GM19193 (cell line): ENCODE results near the gene HRH3.

Source experiments
- POLR2A ChIP-seq: IDR thresholded peaks from 4 replicates; pipeline ENCODE4 v1.6.1; 2011; ENCODE audit not compliant: insufficient read depth, insufficient read length; ENCODE audit errors: extremely low read depth

The HRH3 gene

DNA sequence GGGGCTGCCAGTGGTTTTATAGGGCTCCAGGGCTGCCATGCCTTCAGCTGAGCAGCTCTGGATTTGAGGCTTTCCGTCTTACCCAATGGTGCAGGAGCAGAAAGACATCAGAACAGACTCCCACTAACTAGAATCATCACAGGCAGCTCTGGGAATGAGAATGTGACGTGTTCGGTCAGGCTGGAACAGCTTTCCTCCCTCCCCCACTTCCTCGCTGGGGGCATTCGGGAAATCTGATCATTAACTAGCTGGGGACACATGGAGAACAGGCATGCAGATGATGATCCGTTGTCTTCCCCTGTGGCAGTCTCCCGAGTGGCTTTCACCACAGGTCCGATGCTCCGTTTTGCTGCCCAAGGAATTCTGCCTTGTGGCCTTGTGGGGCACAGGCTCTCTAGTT lies 42.8 kb downstream of the HRH3 start:
- no peak for TF ChIP-seq POLR2A

DNA sequence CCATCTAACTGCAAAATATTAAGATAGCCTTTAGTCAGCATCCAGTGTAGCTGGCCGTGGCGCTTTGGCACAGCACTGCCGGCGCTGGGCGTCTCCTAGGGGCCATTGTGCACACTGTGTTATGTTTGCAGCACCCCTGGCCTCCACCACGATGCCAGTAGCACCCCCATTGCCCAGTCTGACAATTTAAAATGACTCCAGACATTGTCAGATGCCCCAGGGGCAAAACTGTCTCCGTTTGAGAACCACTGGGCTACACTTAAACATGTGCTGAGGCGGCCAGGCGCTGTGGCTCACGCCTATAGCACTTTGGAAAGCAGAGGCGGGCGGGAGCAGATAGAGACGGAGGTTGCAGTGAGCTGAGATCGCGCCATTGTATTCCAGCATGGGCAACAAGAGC lies 43.2 kb downstream of the HRH3 start:
- no peak for TF ChIP-seq POLR2A

DNA sequence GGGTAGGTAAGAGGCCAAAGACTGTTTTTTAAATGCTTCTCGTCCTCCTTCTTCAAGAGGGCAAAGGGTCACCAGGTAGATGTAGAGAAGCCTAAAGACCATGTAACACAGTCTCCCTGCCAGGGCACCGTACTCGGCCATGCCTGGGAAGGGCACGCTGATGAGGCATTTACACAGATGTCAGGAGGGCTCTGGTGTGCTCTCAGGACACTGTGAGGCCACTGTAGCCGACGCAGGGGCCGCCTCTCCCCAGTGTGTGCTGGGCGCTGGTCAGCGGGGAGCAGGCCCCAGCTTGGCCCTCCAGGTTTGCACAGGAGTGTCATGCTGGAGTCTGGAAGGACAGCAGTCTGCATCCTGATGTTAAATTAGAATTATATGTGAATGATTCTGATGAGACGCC lies 44.4 kb downstream of the HRH3 start:
- TF ChIP-seq POLR2A = no peak

DNA sequence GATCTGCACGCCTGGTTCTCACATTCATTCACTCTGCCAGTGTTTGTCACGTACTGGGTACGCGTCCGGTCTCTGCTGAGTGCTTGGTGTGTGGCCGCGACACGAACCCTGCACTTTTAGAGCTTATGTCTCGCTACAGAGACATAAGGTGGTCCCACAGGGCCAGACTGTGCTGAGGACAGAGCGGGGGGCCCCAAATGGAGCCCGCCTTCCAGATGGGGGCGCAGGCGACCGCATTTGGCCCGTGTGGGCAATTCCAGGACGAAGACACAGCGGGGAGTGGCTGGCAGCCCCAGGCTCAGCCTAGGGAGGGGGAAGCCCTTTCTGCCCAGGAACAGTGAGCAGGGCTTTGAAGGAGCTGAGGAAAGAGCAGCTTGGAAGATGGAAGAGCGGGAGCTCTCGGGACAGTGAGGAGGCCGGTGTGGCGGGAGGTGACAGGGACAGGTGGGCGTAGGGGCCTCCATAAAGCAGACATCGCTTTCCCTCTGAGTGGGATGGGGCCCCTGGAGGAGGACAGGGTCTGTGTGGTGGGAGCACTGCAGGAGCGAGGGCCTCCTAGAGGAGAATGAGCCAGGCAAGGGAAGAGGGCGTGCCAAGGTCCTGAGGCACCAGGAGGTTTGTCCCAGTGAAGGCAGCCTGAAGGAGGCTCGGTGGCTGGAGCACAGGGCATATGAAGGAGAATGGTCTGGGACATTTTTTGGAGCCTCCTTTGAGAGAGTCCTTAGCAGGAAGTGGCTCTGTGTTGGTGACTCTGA lies 45.0 kb downstream of the HRH3 start:
- no peak for TF ChIP-seq POLR2A

GRCh38 chr20:62174021-62174804 lies 45.9 kb downstream of the HRH3 start:
- TF ChIP-seq POLR2A = no peak

DNA sequence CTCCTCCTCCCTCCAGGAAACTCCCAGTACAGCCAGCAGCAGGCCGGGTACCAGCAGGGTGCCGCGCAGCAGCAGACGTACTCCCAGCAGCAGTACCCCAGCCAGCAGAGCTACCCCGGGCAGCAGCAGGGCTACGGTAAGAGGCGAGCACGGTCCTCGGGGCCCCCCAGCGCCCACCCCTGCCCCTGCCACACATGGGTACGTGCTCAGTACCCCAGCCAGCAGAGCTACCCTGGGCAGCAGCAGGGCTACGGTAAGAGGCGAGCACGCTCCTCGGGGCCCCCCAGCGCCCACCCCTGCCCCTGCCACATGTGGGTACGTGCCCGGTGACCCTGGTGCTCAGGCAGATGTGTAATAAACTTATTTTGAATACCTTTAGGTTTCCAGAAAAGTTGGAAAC lies 47.4 kb downstream of the HRH3 start:
- no peak for TF ChIP-seq POLR2A

DNA sequence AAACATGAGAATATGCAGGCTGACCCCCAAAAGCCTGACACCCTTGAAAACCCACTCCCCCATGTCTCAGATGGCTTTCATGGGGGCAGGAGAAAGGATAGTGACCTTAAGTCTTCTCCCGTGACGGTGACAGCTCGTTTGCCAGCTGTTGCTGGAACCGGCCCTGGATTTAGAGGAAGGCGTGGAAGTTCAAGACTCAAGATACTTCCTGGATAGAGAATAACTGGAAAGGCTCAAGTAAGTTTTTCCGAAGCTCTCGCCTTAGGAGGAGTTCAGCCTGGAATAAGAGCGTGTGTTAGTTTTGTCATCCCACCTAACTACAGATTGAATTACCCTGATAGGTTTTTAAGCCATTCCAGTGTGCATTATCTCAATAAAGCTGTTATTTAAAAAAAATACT lies 48.8 kb downstream of the HRH3 start:
- TF ChIP-seq POLR2A = no peak

DNA sequence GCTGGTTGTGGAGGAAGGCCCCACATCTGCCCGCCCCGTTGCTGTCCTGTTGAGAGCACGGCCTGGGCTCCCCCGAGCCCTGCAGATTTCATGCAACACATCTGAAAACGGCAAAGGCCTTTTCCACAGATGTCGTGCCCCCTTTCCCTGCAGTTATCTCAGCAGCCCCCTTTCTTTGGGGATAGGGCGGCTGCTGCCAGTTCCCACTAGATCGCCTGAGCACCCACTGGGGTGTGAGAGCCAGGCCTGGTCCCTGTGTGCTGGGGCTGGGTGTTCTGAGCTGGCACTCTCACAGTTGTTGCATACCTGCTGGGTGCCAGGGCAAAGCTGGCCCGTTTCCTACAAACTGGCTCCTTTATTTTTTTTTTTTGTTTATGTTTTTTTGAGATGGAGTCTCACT lies 49.5 kb downstream of the HRH3 start:
- no peak for TF ChIP-seq POLR2A

GRCh38 chr20:62168890-62169435 lies 51.1 kb downstream of the HRH3 start:
- TF ChIP-seq POLR2A = no peak

- no peak for TF ChIP-seq POLR2A
These were observed 52.0 kb downstream of the HRH3 start for GRCh38 chr20:62168061-62168460.

DNA sequence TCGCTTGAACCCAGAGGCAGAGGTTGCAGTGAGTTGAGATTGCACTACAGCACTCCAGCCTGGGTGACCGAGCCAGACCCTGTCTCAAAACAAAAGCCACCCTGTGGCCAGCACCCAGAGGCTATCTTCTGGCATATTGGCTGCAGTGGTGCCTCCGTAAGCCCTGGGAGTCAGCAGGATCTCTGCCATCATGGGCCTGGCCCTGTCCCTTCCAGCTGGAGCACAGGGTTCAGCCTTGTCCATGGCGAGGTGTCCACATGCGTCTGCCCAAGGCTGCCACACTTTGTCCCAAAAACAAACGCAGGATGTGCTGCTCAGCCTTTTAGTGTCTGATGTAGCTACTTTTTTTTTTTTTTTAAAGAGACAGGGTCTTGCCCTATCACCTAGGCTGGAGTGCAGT lies 52.6 kb downstream of the HRH3 start:
- TF ChIP-seq POLR2A = no peak

- TF ChIP-seq POLR2A = no peak
These were observed 54.2 kb downstream of the HRH3 start for GRCh38 chr20:62165762-62166399.
